NCI-H1092 (cell line): Measurements from ENCODE around the gene CDH23.

Experiments used
- DNase-seq: peaks from one replicate; lab custom pipeline; 2025; lab: John Stamatoyannopoulos, UW

Gene CDH23

GRCh38 chr10:71643904-71644303, 247.2 kb downstream of the CDH23 start:
- no peak for DNase-seq

DNA sequence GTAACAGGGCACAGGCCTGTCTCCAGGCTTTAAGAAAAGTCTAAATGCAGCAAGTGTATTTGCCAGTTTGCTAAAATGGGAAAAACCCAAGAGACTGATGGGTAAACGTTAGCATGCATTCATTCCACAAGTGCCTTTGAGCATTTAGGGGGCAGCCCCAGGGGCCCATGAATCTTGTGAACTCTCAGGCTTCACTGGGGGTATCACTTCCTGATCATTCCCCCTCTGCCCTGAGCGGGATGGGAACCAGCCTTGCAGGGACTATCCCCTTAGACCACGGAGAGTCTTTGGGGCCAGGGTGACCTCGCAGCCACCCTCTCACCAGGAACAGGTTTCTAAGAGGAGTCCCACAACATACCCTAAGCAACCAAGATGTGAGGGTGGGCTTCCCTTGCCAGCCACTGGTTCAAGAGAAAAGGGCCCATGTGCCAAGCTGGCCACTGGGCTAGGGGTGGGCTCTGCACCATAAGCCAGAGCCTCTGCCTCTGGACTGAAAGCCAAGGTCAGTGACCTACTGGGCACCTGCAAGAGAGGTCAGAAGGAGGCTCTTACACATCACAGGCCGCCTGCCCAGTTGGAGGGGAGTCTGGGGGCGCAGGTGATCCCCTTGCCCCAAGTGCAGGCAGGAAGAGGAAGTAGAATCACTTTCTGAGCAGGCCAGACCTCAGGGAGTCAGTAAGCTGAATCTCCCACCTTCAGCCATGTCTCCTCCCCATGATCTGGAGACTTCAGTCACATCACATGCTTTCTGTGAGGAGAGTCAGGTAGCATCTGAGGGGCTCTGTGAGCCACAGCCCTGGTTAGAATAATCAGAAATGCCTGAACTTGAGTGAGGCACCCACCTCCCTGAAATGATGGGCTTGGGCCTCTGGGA, 247.8 kb downstream of the CDH23 start:
- DNase-seq: no peak

DNA sequence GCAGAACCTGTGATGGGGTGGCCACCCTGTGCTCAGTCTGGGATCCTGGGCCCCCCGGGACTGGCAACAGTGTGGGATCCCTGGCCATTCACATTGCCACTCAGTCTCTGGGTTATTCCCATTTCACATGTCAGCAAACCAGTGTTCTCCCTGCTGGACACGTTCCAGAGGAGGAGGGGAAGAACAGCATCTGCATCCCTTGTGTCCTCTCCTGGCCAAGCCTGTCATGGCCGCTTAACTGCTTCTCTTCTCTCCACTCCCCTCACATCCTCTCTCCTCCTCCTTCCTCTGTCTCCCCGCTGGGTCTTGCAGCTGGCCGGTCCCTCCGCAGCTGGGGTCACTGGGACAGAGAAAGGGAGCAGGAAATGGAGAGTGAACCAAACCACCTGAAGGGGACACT, 248.5 kb downstream of the CDH23 start:
- DNase-seq: no peak

GRCh38 chr10:71646037-71646436, 249.3 kb downstream of the CDH23 start:
- DNase-seq: no peak

GRCh38 chr10:71646592-71647292, 250.0 kb downstream of the CDH23 start:
- no peak for DNase-seq

DNA sequence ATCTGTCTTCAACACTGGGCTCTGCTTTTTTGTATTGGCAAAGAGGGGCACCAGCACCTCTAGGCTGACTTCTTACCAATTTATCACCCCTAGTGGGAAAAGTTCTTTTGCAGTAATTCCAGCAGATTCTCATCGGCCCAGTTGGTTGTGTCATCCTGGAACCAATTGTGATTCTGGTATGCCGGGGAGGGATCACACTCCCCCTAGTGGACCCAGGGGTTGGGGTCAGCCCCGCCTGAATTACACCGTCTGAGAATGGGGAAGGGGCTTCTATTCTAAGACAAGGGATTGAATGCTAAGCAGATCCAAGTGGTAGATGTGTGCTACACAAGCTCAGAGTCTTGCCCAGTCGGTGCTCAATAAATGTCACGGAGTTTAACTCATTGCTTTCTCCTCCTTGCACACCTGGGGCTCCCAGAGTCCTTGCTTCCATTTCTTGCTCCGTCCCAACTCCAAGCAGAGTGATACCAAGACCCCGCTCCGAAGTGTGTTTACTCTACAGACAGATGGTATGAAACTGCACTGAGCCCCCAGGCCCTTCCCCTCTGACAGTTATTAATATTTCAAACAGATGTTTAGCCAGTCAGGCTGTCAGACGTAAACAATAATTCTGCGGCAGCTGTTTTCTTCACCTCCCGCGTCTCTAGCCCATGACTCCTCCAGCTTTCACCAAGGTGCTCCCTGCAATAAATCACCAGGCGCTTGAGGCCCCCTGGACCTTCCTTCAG, 251.0 kb downstream of the CDH23 start:
- DNase-seq: no peak

GRCh38 chr10:71648254-71648932, 251.7 kb downstream of the CDH23 start:
- no peak for DNase-seq

GRCh38 chr10:71648933-71649320, 252.2 kb downstream of the CDH23 start:
- no peak for DNase-seq

- no peak for DNase-seq
These were observed 252.9 kb downstream of the CDH23 start for GRCh38 chr10:71649631-71650030.

- no peak for DNase-seq
These were observed 253.7 kb downstream of the CDH23 start for GRCh38 chr10:71650397-71650796.

GRCh38 chr10:71651428-71651827, 254.7 kb downstream of the CDH23 start:
- DNase-seq: no peak

DNA sequence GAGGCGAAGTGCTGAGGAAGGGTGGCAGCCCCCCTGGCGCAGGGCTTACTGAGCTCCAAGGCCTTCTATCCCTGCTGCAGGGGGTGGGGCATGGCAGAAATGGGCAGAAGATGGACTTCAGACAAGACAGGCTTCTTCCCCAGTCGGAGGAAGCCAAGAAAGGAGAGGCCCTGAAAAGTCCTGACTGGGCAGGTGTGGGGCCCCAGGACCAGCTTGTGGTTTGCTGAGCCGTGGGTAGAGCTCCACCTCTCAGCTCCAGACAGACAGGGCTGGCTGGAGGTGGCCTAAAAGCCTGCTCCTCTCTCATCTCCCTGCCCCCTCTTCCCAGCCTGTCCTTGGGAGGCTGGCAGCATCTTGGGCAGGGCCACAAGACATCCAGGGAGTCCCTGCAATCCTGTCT, 255.2 kb downstream of the CDH23 start:
- DNase-seq: no peak

DNA sequence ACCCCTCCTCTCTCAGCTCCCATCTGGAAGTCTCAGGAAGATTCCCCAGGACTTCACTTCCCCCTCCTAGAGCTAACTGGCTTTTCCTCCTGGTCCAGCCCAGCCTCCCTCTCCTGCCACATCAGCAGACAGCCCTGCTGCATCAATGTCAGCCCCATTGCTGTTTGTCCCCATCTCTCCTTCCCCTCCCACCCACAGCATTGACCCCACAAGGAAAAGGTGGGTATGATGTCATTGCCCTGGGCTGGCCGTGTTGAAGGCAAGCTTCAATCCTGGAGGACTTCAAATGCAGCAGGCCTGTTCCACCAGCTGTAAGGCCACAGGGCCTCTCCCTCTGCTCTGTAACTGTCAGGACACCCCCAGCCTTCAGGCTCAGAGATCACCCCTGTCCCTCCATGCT, 256.3 kb downstream of the CDH23 start:
- no peak for DNase-seq

GRCh38 chr10:71656220-71656619, 259.5 kb downstream of the CDH23 start:
- no peak for DNase-seq

GRCh38 chr10:71657604-71658466, 261.1 kb downstream of the CDH23 start:
- no peak for DNase-seq

DNA sequence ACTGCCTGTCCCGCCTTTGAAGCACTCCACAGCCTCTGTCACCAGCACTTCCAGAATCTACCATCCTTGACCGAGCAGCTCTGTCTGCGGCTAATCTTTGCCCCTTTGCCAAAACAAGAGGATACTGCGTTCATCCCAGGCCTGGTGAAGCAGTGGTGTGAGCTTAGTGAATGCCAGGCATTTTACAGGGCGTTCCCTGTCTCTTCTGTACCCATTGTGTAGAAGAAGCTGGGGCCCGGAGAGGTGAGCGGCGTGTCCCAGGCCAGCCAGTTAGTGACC, 261.7 kb downstream of the CDH23 start:
- DNase-seq: no peak

- DNase-seq: no peak
These were observed 262.5 kb downstream of the CDH23 start for GRCh38 chr10:71659111-71659634.

DNA sequence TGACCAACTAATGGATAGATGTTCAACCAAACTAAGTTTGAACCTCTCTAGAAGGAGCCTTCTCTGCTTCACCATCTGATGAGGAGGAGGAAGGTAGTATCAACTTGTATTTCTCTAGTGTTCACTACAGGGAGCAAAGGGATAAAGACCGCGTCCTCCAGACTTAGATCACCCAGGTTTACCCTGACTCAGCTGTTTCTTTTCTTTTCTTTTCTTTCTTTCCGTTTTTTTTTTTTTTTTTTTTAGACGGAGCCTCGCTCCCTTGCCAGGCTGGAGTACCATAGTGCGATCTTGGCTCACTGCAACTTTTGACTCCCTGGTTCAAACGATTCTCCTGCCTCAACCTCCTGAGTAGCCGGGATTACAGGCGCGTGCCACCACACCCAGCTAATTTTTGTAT, 263.0 kb downstream of the CDH23 start:
- no peak for DNase-seq

DNA sequence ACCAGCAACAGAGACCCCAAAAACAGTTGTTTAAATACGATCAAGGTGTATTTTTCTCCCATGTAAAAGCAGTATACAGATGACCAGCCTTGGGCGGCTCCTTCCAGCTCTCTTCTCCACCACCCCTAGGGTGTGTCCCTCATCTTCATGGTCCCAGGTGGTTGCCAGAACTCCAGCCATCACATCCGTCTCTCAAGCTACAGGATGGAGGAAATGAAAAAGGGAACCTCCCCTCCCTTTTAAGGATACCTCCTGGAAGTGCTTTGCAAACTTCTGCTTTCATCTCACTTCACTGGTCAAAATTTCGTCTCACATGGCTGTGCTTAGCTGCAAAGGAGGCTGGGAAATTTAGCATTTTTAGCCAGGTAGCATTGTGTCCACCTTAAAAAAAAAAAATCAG, 263.6 kb downstream of the CDH23 start:
- DNase-seq: no peak

DNA sequence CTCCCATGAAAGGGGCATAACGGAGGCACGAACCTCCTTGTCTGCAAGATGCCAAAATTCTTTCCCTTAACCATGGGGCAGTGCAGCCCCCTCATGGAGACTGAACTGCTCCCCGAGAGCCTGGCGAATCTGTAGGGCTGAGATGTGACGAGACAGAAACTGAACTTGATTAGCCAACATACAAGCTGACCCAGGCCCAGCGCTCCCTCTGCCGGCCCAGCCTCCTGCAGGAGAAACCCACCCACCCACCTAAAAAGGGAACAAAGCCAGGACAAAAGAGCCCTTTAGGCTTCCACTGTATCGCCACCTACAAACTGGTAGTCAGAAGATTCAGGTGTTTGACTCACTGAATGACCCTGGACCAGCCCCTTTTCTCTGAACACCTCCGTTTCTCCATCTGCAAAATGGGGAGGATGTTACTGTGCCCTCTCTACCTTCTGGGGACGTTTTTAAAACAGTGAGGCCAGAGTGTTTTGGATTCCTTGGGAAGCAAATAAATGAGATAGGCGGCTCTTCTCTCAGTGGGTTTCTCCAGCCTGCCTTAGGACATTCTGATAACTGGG, 264.4 kb downstream of the CDH23 start:
- DNase-seq: no peak

DNA sequence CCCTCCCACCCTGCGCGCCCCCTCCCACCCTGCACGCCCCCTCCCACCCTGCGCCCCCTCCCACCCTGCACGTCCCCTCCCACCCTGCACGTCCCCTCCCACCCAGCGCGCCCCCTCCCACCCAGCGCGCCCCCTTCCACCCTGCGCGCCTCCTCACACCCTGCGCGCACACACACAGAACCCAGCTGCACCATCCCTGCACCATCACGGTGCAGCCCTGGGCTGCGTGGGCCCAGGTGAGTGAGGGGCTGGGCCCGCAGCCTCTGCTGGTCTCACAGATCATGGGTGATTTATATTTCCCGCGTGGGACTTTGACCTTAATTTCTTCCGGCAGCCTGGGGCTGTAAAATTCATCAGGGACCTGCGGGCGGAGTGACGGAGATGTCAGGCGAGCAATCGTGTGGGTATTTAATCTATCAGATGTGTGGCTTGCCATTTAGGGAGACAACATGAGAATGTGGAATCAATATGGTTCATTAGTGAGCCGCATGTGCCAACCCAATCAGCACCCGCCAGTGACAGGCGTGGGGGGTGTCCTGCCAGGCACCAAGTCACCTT, 265.1 kb downstream of the CDH23 start:
- DNase-seq: no peak
